OCI-LY1 (cell line): Measurements from ENCODE around the gene HBS1L.

Source experiments
- CTCF ChIP-seq: fragments of 200-600 bp; sonication (generic), shearing (Covaris generic); IDR thresholded peaks from 2 replicates; pipeline ENCODE4 v1.5.1; 2017; ENCODE audit warnings: mild to moderate bottlenecking, antibody characterized with exemption, low read length, moderate library complexity, mixed read lengths
- EZH2 ChIP-seq: fragments of 200-600 bp; sonication (generic), shearing (Covaris generic); IDR thresholded peaks from 2 replicates; pipeline ENCODE4 v1.8.0; 2017; ENCODE audit warnings: borderline replicate concordance, mixed run types, mild to moderate bottlenecking, antibody characterized with exemption, low read length, moderate library complexity, mixed read lengths

GRCh38 chr6:134928151-134928900 lies 126.3 kb downstream of the HBS1L start:
- TF ChIP-seq CTCF (no peak), EZH2 (no peak)
